CD4-positive, alpha-beta T cell treated with Interleukin-21 for 1 hour (primary cell): ENCODE results near the gene SMOC2.
A peak's percentile ranks its signal among the peaks of the same experiment; 100 is the strongest.
"Not testable (repeated sequence)": the region's sequence is repeated elsewhere in the genome, so short reads cannot be mapped to it uniquely, and the experiment has no call there.

Experiments
- DNase-seq: peaks from one replicate; pipeline ENCODE4 v3.0.0-alpha.2; 2020

SMOC2 gene

DNA sequence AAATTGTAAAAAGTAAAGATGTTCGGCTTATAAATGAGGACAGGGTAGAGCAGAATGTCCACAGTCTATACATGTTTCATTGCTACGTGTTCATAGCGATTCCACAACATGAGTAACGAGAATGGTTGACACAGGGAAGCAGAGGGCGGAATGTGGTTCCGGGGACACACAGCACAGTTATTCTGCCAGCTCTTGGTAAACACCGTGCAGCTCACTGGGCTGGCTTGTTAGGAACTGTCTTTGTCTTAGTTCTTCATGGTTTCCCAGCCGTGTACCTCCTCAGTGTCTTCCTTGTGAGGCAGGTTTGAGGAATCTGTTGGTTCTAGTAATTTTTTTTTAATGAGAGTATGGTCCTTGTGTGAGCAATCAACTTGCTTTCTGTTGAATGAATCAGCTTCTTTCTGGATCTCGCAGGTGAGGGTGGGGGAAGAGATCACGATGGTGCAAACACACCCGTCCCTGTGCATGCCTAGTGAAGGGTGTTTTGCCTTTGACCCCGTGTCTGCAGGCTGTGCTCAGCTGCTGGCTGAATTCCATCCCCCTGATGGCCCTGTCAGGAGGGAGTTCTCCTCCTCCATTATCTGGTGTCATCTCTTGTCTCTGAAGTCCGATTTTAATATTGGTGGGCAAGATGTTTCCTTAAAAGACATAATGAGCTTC is 168.2 kb downstream of the SMOC2 start:
- no peak for DNase-seq

DNA sequence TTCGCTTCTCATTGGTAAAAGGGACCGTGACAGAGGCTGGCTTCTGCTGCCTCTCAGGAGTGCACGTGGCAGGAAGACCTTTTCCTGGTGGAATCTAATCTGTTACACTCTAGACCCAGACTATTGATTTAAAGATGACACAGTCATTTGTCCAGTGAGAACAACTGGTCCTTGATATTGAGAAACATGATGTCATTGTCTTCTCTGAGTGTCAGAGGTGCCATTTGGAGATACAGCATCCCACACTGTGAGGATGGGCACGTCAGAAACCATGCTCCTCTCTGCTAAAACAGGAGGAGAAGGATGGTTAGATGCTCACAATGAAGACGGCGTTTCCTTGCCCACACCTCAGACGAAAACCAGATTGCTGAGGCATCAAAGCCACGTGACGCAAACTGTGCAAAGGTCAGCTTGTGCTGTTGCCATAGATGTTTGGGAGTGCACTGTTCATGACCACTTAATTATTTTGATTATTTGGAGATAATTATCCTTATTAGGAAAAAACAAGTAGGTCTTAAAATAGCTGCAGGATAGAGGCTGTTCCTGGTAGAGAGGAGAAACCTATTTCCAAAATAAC is 169.0 kb downstream of the SMOC2 start:
- no peak for DNase-seq

DNA sequence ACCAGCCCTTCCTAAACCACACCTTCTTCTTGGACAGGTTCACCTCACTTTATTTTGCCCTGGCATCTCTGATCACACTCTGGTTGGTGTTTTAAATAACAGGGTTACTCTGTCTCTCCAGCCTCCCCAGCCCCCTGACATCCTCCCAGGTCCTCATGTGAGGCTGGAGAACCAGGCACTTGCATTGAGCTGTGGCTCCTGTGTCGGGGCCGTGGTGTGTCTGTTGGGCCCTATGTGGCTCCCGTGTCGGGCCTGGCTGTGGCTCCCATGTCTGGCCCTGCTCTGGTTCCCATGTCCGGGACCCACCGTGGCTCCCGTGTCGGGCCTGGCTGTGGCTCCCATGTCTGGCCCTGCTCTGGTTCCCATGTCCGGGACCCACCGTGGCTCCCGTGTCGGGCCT is 170.0 kb downstream of the SMOC2 start:
- DNase-seq: not testable (repeated sequence)

DNA sequence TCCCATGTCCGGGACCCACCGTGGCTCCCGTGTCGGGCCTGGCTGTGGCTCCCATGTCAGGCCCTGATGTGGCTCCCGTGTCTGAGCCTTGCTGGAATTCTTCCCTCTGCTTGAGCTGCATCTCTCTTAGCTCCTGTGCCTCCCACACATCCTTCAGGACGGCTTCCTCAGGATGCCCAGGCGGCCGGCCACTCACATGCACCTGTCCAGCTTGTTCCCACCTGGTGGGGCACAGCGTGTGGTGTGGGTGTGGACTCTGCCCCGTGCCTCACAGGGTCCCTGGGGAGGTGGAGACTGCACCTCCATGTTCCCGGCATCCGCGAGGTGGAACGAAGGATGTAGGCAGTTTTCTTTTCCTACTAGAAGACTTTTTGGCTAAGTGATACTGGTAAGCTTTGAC is 170.7 kb downstream of the SMOC2 start:
- no peak for DNase-seq

DNA sequence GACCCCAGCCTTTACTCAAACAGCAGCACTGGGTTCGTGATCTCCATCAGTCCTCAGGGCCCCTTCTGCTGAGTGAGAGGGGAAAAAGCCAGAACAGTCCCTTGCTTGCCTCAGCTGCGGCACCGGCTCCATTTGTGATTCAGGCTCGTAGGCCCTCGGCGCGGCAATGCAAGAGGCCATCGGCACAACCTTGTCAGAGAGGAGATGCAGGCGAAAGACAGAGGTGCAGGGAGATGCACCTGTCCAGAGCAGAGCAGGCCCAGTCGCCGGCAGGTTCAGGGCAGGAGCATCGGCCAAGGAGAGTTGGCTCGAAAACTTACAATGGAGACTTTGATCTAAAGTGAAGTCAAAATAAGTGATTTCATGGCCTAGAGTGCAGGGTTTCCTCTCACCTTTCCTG is 171.6 kb downstream of the SMOC2 start:
- no peak for DNase-seq

DNA sequence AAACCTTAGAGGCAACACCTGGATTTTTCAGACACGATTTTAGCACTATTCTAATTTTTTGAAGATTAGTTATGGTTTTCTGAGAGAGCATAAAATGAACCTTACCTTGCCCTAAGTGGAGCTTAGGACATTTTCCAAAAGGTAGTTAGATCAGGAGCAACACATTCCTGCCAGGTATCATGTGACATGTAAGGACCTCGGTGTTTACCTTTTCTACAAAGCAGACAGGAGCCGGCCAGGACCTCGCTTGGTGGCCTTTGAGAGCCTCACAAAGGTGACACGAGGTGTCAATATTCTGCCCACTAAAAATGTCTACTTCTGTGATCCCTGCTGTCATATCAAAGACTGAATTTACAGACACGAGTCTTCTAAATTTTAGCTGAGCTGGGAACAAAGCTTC is 174.9 kb downstream of the SMOC2 start:
- no peak for DNase-seq

DNA sequence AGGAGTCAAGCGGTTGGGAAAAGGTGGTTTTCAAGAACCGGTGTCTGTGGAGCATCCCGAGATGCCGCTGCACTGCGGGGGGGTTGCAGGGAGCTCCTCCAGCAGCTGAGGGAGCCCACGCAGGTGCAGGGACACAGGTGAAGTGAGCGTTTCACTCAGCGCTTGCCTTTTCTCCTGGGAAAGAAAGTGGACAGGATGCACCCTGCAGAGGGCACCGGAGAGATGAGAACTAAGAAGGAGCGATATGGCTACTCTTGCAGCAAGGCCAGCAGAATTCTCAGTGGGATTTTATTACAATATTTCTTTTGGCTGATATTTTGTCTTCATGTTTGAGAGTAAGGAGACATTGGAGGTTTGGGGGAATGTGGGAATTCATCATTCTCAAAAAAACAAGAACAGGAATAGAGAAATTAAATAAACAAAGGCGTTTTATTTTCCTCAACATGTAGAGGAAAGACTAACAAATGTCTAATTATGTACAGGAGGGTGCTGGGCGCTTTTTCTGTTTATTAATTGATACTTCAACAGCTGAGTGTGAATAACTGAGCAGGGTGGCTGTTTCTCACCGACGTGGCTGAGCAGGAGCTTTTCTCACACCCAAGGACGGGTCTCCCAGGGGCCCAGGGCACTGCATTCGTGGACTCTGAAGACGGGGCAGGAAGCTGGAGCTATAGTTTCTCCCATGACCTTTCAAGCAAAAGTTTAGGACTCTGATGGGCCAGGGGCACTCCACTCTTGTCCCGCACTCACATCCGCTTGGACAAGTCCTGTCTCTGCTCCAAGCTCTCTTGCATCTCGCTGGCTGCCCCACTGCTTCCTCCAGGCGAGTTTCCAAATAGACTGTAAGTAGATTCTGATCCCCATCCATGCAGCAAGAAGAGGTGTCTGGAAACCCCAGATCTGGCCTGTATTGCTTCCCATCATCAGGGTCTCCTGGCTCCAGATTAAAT is 176.1 kb downstream of the SMOC2 start:
- no peak for DNase-seq

DNA sequence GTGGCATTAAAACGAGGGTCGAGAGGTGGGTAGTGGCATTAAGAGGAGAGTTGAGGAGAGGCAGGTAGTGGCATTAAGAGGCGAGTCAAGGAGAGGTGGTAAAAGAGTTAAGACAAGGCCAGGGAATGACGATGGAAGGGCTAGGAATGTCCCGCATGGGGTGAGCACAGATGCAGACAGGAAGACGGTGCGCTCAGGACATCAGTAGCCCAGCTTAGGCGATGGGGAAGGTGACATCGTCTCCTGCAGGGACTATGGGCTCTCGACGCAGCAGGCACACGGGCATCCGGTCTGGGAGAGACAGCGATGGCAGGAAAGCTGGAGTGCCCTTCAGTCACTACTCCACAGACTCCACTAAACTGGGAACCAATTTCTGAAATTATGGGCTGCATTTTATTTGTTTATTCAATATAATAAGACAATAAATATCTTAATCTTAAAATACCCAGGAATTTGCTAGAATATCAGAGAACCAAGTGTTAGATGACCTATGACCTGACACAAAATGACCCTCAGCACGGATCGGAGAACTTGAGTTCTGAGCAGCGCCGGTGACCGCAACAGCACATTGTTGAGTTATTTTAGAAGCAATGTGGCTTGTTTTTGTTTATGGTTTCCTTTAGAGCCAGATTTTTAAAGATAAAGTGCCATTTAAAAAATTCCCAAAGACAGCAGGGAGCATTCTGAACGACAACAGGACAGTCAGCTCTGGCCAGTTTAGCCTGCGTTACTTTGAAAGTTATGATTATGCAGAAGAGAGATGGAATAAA is 177.7 kb downstream of the SMOC2 start:
- no peak for DNase-seq

DNA sequence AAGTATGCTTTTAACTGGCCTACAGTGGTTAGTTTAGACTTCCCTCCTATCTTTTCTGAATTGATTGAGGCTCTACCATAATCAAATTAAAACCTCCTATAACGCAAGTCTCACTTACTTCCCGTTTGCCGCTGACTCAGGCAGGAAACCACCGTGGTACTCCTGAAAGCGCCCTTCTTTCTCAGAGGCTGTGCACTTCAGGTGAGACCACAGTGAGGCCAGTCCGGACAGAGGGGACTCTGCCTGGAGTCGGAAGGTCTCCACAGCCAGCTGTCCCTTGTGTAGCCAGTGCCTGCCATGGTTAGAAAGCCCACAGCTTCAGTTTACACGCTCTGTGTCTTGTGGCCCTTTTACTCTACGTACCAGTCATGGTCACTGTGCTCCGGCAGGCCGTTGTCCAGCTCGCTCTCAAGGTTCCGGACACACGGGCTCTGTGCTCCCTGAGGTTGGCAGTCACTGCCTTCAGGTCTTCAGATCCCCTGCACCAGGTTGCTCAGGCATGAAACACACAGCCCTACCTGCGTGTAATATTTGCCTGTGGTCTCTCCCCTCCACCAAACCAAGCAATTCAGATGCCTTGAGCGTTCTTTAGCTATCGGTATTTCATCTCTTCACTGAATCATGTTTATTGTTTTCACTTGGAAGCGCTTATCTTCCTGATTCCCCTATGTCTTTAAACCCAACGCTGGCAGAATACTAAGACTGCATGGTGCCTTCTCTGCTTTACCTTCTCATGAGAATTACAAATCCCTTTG is 178.8 kb downstream of the SMOC2 start:
- peak; percentile 9 for DNase-seq

DNA sequence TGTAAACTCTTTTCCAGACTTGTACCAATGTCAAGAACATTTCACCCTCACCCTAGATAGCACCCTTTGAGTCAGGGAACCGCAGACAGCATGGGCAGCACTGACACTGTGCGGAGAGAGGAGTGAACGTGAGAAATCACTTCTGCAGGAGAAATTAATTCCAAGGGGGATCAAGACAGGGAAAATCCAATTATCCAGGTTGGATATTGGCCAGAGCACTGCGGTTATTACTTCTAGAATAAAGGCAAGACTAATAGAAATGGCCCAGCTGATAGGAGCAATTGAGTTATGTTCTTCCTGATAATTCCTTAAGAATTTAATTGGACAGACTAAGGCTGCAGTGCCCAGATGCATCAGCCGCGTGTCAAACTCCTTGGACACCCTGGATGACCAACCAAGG is 179.6 kb downstream of the SMOC2 start:
- no peak for DNase-seq

DNA sequence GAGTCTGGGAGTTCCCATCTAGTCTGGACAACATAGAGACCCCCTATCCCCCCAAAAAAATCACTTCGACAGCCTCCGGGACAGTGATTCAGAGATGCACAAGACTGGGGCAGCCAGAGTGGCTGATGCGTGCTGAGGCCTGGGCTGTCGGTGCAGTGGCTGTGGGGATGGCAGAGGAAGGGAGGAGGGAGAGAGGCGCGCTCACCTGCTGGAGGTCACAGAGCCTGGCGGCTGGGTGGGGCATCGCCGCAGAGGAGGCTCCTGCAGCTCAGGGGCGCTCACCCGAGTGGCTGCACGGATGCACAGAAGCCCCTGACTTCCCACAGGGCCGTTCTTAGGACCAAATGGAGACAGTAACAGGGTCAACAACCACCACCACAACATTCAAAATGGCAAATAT is 182.8 kb downstream of the SMOC2 start:
- DNase-seq: no peak

DNA sequence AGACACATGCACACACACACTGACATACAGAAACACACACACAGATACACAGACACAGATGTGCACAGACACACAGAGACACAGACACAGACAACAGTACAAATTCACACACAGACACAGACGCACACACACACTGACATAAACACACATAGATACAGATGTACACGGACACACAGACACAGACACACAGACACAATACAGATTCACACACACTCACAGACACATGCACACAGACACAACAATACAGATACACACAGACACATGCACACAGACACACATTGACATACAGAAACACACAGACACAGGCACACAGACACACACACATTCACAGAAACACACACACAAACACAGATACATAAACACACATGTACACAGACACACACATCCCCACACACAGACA is 183.6 kb downstream of the SMOC2 start:
- no peak for DNase-seq

DNA sequence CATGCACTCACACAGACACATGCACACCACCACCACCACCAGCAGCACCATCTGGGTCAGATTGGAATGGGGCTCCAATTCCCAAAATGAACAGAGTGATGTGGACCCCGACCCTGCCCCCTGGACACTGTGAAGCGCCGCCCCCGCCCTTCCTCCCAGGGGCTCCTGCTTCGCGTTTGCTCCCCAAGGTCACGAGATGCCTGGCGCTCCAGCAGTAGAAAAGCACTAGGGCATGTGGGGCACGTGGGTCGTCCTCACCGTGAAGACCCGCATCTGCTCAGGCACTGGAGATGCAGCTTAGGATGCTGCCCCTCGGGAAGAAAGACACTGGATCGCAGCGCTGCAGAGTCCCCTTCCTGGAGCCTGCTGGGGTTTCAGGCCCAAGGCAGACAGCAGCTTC is 184.0 kb downstream of the SMOC2 start:
- DNase-seq: no peak

DNA sequence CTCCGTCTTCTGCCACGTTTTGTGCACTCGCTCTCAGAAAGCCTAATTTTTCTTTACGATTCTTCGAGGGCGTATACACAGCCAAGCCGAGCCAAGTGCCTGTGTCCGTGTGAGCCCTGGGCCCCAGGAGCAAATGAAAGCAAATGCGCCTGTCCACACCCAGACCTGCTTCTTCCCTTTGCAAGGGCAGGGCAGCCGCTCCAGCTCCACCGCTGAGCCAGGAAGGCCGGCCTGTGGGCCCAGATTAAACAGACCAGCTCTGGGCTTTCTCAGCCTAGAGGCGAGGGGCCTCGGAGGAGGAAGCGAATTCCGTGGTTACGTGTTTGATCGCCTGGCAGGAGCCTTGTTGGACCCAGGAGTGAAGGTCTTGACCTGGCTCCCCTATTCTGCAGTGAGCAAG is 184.6 kb downstream of the SMOC2 start:
- DNase-seq: no peak

DNA sequence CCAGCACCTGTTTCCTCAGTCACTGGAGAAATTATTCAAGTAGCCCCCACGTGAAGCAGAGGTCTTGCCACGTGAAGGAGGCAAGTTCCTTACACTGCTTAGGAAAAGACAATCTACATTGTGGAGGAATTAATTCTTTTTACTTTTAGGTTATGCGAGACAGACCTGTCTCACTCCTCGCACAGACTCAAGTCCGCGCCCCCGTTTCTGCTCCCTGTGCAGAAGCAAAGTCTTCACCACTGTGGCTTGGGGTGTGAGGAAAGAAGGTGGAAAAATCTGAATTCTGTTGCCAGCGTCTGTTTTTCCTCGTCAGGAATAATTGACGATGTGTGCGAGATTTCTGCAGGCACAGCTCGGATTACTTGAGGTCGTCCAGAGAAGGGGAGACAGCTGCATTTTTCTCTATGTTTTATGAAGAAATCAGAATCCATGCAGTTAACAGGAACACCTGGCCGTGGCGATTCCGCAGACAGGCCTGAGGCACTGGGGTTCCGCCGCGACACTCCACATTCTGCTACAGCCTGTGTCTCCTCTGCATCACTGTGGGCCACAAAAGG is 185.1 kb downstream of the SMOC2 start:
- DNase-seq: no peak

DNA sequence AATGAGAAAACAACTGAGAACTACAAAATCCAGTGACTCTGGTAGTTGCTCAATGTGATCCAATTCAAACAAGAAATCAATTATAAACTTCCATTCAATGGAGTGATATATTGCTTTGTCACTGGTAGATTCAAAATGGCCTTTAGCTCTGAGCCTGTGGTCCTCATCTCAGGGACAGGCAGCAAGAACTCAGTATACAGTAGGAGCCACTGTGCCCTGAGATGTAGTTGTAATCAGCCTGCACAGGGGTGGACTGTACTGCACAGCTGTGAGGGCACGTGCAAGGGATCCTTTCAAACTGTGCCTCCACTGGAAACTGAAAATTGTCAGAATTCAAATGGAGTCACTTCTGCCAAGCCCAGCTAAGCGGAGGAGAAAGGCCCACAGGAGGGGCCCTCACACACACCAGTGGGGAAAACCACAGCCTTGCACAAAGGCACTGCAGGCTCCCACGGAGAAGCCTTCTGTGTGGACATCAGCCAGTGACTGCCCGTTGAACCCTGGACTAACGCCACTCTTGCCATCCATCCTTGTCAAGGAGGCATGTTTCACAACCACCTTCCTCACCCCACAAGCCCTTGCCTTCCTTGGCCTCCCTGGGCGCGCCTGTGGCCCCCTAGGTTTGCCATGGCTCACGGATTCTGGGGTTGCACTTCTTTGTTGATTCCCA is 186.7 kb downstream of the SMOC2 start:
- no peak for DNase-seq

DNA sequence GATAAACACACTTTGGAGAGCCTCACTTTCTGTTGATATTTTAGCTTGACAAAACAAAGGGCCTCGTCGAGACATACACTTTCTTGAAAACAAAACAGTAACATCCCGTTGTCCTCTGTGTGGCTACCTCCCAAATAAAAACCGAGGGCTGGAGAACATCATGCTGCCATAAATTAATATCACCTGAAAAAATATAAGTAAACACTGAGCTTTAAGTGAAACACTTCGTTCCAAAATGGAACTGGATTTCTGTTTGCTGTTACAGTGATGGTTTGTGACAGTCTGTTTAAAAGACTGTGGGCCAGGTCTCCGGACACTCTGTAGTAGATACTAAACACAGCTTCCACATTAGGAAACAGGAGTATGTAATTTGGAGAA is 187.2 kb downstream of the SMOC2 start:
- no peak for DNase-seq

DNA sequence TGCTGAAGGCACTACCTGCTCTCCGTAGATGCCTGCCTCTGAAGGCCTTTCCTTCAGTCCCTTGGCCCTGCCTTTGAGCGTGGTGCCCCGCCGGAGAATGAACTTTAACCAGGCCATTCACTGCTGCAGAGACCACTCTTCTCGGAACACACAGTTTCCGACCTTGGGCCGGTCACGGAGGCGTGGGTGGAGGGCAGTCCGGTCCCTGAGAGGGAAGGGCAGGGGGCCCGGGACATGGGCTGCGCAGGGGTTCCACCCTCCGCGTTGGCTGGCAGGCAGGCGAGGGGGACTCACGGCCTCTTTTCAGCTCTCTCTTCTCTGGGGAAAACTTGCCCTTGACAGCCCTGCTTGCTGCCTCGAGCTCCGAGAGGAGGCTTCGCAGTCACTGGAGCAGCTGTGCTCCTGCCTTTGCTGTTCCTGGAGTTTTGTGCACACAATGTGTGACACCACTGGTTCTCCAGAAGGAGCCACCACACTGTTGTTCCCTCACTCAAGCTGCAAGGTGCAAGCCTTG is 187.8 kb downstream of the SMOC2 start:
- no peak for DNase-seq

DNA sequence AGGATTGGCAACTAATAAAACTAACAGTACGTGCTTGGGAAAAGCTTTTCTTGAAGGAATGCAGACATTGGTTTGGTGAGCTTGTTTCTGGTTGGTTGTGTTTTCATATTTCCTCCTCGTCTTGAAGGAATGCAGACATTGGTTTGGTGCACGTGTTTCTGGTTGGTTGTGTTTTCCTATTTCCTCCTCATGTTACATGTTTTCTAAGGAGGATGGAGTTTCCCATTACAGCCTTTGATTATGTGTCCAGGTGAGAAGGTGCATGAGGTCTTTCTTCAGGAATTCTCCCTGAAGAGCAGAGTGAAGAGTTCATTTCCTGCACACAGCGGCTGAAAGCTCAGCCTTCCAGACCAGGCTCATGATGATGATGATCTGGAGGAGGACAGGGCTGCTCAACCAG is 190.6 kb downstream of the SMOC2 start:
- no peak for DNase-seq

DNA sequence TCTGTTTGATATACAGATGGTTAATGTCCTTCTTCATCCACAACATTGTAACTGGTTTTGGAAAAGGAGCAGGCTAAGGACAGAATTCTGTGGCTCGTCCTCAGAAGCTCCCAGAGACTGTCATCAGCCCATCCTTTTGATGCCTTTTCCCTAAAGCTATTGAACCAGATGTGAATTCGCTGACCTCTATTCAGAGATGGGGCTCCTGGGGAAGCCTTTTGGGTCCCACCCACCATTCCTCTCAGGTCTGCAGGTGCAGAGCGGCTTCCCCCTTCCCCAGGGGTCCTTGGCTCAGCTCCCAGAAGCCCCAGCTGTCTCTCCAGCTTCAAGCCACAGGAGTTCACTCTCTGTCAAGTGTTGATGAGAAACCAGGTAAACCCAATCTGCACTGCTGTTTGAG is 191.7 kb downstream of the SMOC2 start:
- no peak for DNase-seq

DNA sequence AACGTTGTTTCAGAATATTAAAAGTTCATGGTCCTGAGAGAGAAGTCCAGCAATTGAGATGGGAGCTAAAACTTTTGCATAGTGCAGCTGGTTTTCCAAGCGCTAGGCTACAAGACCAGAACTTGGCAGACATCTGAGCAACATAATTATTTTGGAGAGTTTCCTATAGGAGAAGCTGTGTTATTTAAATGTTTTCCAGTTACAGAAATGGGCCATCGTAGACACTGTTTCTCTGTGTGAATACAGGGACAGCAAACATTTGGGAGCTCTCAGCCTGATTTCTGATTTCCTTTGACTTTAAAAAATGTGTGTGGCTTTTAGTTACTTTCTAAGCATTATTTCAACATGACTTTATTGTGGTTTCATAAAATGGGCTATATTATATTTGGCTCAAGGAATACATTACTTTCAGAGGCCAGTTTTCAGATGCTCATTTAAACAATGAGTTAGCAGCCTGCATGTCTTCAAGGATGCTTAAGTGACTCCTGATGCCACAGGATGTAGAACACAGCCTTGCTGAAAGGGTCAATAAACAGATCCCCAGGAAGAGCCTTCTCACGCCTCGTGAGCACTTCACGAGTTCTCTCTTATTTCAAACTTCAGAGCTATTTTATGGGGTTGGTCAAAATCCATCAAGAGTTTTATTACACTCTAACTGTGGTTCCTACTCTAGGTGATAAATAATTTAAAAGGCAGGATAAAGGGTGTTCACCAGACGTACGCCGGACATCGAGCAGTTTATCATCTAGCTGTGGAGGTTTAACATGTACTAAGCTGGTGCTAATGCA is 193.8 kb downstream of the SMOC2 start:
- DNase-seq: no peak
